Mesenchymal stem cell (in vitro differentiated cells and primary cell): Measurements from ENCODE around the gene ITGA8.
A peak's percentile ranks its signal among the peaks of the same experiment; 100 is the strongest.

ENCODE experiments used
- DNase-seq: peaks from one replicate; pipeline ENCODE4 v3.0.0-alpha.2; 2013
- H2AFZ ChIP-seq: one replicate; pipeline ENCODE4 v1.6.1; 2013; ENCODE audit warnings: low read depth, mild to moderate bottlenecking, control low read depth, inconsistent platforms, low read length, moderate library complexity
- H2AK5ac ChIP-seq: 2 replicates; pipeline ENCODE4 v1.6.1; 2013; ENCODE audit warnings: low read length, moderate library complexity, mild to moderate bottlenecking, inconsistent platforms; ENCODE audit not compliant: severe bottlenecking
- H2BK120ac ChIP-seq: one replicate; pipeline ENCODE4 v1.6.1; 2013; ENCODE audit warnings: low read depth, mild to moderate bottlenecking, inconsistent platforms, low read length, moderate library complexity
- H2BK12ac ChIP-seq, 2 experiments: one replicate each; pipeline ENCODE4 v1.6.1; 2013; ENCODE audit warnings: inconsistent platforms in 2 of 2, low read length in 2 of 2, mild to moderate bottlenecking in 2 of 2, moderate library complexity in 2 of 2, control low read depth in 1 of 2
- H2BK15ac ChIP-seq: one replicate; pipeline ENCODE4 v1.6.1; 2013; ENCODE audit warnings: mild to moderate bottlenecking, low read depth, inconsistent platforms; ENCODE audit not compliant: poor library complexity, severe bottlenecking
- H2BK5ac ChIP-seq: 2 replicates; pipeline ENCODE4 v1.6.1; 2013; ENCODE audit warnings: low read depth, mild to moderate bottlenecking, low read length, control low read depth, inconsistent platforms; ENCODE audit not compliant: poor library complexity, severe bottlenecking
- H3K14ac ChIP-seq, 2 experiments: one replicate each; pipeline ENCODE4 v1.6.1; 2013; ENCODE audit warnings: inconsistent platforms in 2 of 2, low read length in 2 of 2, control low read depth in 1 of 2, mild to moderate bottlenecking in 1 of 2, moderate library complexity in 1 of 2
- H3K18ac ChIP-seq, 2 experiments: one replicate each; pipeline ENCODE4 v1.6.1; 2013; ENCODE audit warnings: inconsistent platforms in 2 of 2, low read length in 2 of 2, control low read depth in 1 of 2, low read depth in 1 of 2, mild to moderate bottlenecking in 1 of 2
- H3K23ac ChIP-seq, 2 experiments: one replicate each; pipeline ENCODE4 v1.6.1; 2013; ENCODE audit warnings: inconsistent platforms in 2 of 2, low read length in 2 of 2, mild to moderate bottlenecking in 2 of 2, moderate library complexity in 2 of 2, control low read depth in 1 of 2
- H3K27ac ChIP-seq: 2 replicates; pipeline ENCODE4 v1.5.1; 2013; ENCODE audit warnings: mild to moderate bottlenecking, moderate library complexity, low read length, control low read depth, inconsistent platforms; ENCODE audit not compliant: poor library complexity, severe bottlenecking
- H3K27me3 ChIP-seq, 2 experiments: 2 replicates each; pipeline versions ENCODE4 v1.6.1 to v1.7.0; 2013; ENCODE audit warnings: low read length in 2 of 2, mild to moderate bottlenecking in 2 of 2, moderate library complexity in 2 of 2, control low read depth in 1 of 2, inconsistent platforms in 1 of 2; ENCODE audit not compliant: control insufficient read depth in 1 of 2, insufficient read depth in 1 of 2
- H3K36me3 ChIP-seq, 2 experiments: 2 replicates each; pipeline versions ENCODE4 v1.6.1 to v1.7.0; 2013; ENCODE audit warnings: low read length in 2 of 2, control low read depth in 1 of 2, inconsistent platforms in 1 of 2, low read depth in 1 of 2, mild to moderate bottlenecking in 1 of 2; ENCODE audit not compliant: insufficient read depth in 2 of 2, control insufficient read depth in 1 of 2
- H3K4ac ChIP-seq, 2 experiments: one replicate each; pipeline ENCODE4 v1.6.1; 2013; ENCODE audit warnings: inconsistent platforms in 2 of 2, low read length in 2 of 2, mild to moderate bottlenecking in 2 of 2, moderate library complexity in 2 of 2, control low read depth in 1 of 2, low read depth in 1 of 2
- H3K4me1 ChIP-seq: 2 replicates; pipeline ENCODE4 v1.6.1; 2013; ENCODE audit warnings: low read depth, low read length, control low read depth; ENCODE audit not compliant: control insufficient read depth, insufficient read depth
- H3K4me2 ChIP-seq: 2 replicates; pipeline ENCODE4 v1.6.1; 2013; ENCODE audit warnings: low read length, mild to moderate bottlenecking, inconsistent platforms; ENCODE audit not compliant: poor library complexity, severe bottlenecking
- H3K4me3 ChIP-seq, 2 experiments: 2 replicates each; pipeline versions ENCODE4 v1.5.1 to v1.7.0; 2013; ENCODE audit warnings: low read length in 2 of 2, mild to moderate bottlenecking in 2 of 2, control low read depth in 1 of 2, low read depth in 1 of 2; ENCODE audit not compliant: insufficient read depth in 1 of 2
- H3K79me1 ChIP-seq: replicated peaks from 2 replicates; pipeline ENCODE4 v1.6.1; 2013; ENCODE audit warnings: mild to moderate bottlenecking, control low read depth, low read length, inconsistent platforms; ENCODE audit not compliant: poor library complexity, severe bottlenecking
- H3K9ac ChIP-seq: 2 replicates; pipeline ENCODE4 v1.7.0; 2013; ENCODE audit warnings: mild to moderate bottlenecking, low read length, moderate library complexity
- H3K9me3 ChIP-seq: 2 replicates; pipeline ENCODE4 v1.7.0; 2013; ENCODE audit warnings: mild to moderate bottlenecking, low read length; ENCODE audit not compliant: control insufficient read depth
- H4K8ac ChIP-seq: one replicate; pipeline ENCODE4 v1.6.1; 2013; ENCODE audit warnings: inconsistent platforms, mild to moderate bottlenecking, low read length, moderate library complexity
- H4K91ac ChIP-seq: one replicate; pipeline ENCODE4 v1.6.1; 2013; ENCODE audit warnings: mild to moderate bottlenecking, low read length, inconsistent platforms
- WGBS: methylation state at CpG from one replicate; pipeline ENCODE4 v1.1.7; 2013; ENCODE audit warnings: mixed read lengths; 5-methylcytosine and 5-hydroxymethylcytosine counted together

The ITGA8 gene

GRCh38 chr10:15661574-15661973 is 58.1 kb downstream of the ITGA8 start:
- Histone ChIP-seq H2AFZ (no peak overlapping the region), H4K8ac (no peak overlapping the region), H2AK5ac (no peak overlapping the region)

DNA sequence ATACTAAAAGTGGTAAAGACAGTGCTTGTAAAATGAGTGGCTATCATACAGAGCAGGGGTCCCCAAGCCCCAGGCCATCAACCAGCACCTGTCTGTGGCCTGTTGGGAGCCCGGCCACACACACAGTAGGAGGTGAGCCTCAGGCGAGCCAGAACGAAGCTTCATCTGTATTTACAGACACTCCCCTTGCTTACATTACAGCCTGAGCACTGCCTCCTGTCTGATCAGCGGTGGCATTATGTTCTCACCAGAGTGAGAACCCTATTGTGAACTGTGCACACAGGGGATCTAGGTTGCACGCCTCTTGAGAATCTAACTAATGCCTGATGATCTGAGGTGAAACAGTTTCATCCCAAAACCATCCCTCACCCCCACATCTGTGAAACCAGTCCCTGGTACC is 58.7 kb downstream of the ITGA8 start:
- Histone ChIP-seq H3K4me3 (no peak overlapping the region), H2BK5ac (no peak overlapping the region), H3K4me1 (no peaks in the 10 kb centered on the region), H3K14ac (no peak overlapping the region), H2AFZ (no peak overlapping the region), H2BK15ac (no peak overlapping the region), H3K27ac (no peak overlapping the region), H3K18ac (no peak overlapping the region), H3K23ac (no peak overlapping the region), H4K8ac (peak overlapping the region; percentile 23), H2BK120ac (no peak overlapping the region), H3K27me3 (no peaks in the 10 kb centered on the region), H4K91ac (peak overlapping the region; percentile 7), H3K36me3 (no peaks in the 10 kb centered on the region), H3K4me2 (no peak overlapping the region), H3K9ac (no peak overlapping the region), H3K79me1 (no peaks in the 10 kb centered on the region), H3K9me3 (no peaks in the 10 kb centered on the region), H3K4ac (no peak overlapping the region), H2BK12ac (no peak overlapping the region), H2AK5ac (no peak overlapping the region)
- WGBS = 76% methylated on average over 5 of the region's 5 CpGs
- no peak for DNase-seq

More at GRCh38 chr10:15661574-15661973, 58.1 kb downstream of the ITGA8 start:
- Histone ChIP-seq H3K4ac (no peak overlapping the region), H3K36me3 (no peaks in the 10 kb centered on the region), H2BK120ac (no peak overlapping the region), H3K79me1 (no peaks in the 10 kb centered on the region), H3K14ac (no peak overlapping the region), H3K18ac (no peak overlapping the region), H3K27ac (no peak overlapping the region), H2BK15ac (no peak overlapping the region), H4K91ac (no peak overlapping the region), H3K23ac (no peak overlapping the region), H3K9ac (no peak overlapping the region), H3K27me3 (no peaks in the 10 kb centered on the region), H3K4me3 (no peak overlapping the region), H3K9me3 (no peaks in the 10 kb centered on the region), H2BK12ac (no peak overlapping the region), H3K4me1 (no peaks in the 10 kb centered on the region), H2BK5ac (no peak overlapping the region), H3K4me2 (no peak overlapping the region)
- WGBS = 88% methylated on average over 4 of the region's 5 CpGs
- no peak for DNase-seq

DNA sequence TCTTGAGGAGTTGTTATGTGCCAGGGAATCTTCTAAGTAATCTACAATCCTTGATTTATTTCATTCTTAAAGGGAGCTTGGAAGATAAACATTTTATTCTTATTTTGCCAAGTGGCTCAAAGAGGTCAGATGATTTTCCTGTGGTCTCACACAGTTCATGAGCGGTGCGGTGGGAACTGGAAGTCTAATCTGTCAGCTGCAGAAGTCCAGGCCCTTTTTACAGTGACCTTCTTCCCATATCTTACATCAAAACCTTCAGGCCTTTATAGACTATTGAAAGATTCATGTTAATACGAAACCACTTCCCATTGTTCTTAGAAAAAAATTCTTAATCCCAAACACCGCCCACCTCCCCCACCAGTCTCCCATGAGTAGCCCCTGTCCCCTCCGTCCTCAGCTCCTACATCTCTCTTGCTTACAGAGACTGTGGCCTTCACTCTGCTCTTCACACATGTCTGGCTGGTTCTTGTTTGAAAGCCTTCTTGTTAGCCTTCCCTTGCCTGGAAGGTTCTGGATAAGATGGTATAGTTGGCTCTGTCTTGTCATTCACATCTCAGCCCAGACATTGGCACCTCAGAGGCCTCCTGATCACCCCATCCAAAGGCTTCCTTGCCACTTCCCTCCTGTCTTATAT is 61.5 kb downstream of the ITGA8 start:
- H2BK120ac ChIP-seq = no peak overlapping the region
- H2BK15ac ChIP-seq = no peak overlapping the region
- no peak overlapping the region for H3K9ac ChIP-seq
- H2BK5ac ChIP-seq = no peak overlapping the region
- H3K4me1 ChIP-seq = no peaks in the 10 kb centered on the region
- no peaks in the 10 kb centered on the region for H3K36me3 ChIP-seq
- no peak overlapping the region for H4K8ac ChIP-seq
- no peak overlapping the region for H3K4me3 ChIP-seq
- H3K27me3 ChIP-seq = no peaks in the 10 kb centered on the region
- H3K9me3 ChIP-seq = no peaks in the 10 kb centered on the region
- H2AK5ac ChIP-seq = no peak overlapping the region
- H3K23ac ChIP-seq = no peak overlapping the region
- no peak overlapping the region for H3K4me2 ChIP-seq
- no peak overlapping the region for H2AFZ ChIP-seq
- WGBS = 59% methylated on average over 5 of the region's 5 CpGs
- peak; percentile 15 for DNase-seq
- H3K27ac ChIP-seq = no peak overlapping the region
- H4K91ac ChIP-seq = peak overlapping the region; percentile 80
- no peak overlapping the region for H3K4ac ChIP-seq
- no peak overlapping the region for H3K14ac ChIP-seq
- H3K79me1 ChIP-seq = no peaks in the 10 kb centered on the region
- peak overlapping the region in 1 of 2 experiments; percentile 28 for H3K18ac ChIP-seq
- no peak overlapping the region for H2BK12ac ChIP-seq

GRCh38 chr10:15652757-15653156 is 67.0 kb downstream of the ITGA8 start:
- no peak for DNase-seq
- no peak overlapping the region for H3K9ac ChIP-seq
- no peak overlapping the region for H4K8ac ChIP-seq
- WGBS = 89% methylated on average over 4 of the region's 4 CpGs
- no peak overlapping the region for H2AFZ ChIP-seq
- no peak overlapping the region for H3K4ac ChIP-seq
- H2BK120ac ChIP-seq = no peak overlapping the region
- no peak overlapping the region for H3K4me3 ChIP-seq
- H3K9me3 ChIP-seq = no peaks in the 10 kb centered on the region
- no peak overlapping the region for H3K4me2 ChIP-seq
- H3K4me1 ChIP-seq = no peaks in the 10 kb centered on the region
- H3K27me3 ChIP-seq = no peaks in the 10 kb centered on the region
- H3K18ac ChIP-seq = no peak overlapping the region
- H3K36me3 ChIP-seq = no peaks in the 10 kb centered on the region
- no peak overlapping the region for H2AK5ac ChIP-seq
- H2BK15ac ChIP-seq = no peak overlapping the region
- H3K23ac ChIP-seq = no peak overlapping the region
- no peaks in the 10 kb centered on the region for H3K79me1 ChIP-seq
- H2BK5ac ChIP-seq = no peak overlapping the region
- H3K14ac ChIP-seq = no peak overlapping the region
- peak overlapping the region; percentile 6 for H4K91ac ChIP-seq
- no peak overlapping the region for H3K27ac ChIP-seq
- peak overlapping the region in 1 of 2 experiments; percentile 6 for H2BK12ac ChIP-seq
